H1 (cell line): ENCODE data around the gene OMA1. TPM values are rescaled to one million over a fixed set of nuclear protein-coding genes. Genes with fewer than 3 reads are reported as not detected.

Source experiments
- CTCF ChIA-PET: fragments of 300-600 bp; sonication (Branson Sonifier 250); formaldehyde crosslinking; loops from one replicate; lab custom pipeline; 2021; ENCODE audit not compliant: partially characterized antibody; lab: Charles Lee
- POLR2A ChIA-PET: fragments of 300-600 bp; sonication (Branson Sonifier 250); formaldehyde crosslinking; loops from one replicate; lab custom pipeline; 2021; ENCODE audit warnings: inconsistent platforms; ENCODE audit not compliant: partially characterized antibody; lab: Charles Lee
- DNase-seq, 2 experiments: peaks; one replicate each; pipeline versions ENCODE4 v3.0.0 to v3.0.0-alpha.2; 2010 to 2022; ENCODE audit warnings: low spot score in 2 of 2, low read depth in 1 of 2, mixed read lengths in 1 of 2
- FAIRE-seq: peaks from 2 replicates; lab custom pipeline; 2011; peaks lifted over from hg19 to GRCh38; lab: Jason Lieb, UNC
- H2AFZ ChIP-seq: 2 replicates; pipeline ENCODE4 v1.8.1; 2012; ENCODE audit warnings: low read length, inconsistent platforms
- H2AK5ac ChIP-seq: 2 replicates; pipeline ENCODE4 v1.6.1; 2013; ENCODE audit warnings: low read depth, low read length
- H2BK120ac ChIP-seq: replicated peaks from 2 replicates; pipeline ENCODE3; 2013; ENCODE audit warnings: low read depth, low read length, inconsistent platforms
- H2BK12ac ChIP-seq: 2 replicates; pipeline ENCODE4 v1.6.1; 2013; ENCODE audit warnings: low read depth, low read length
- H2BK15ac ChIP-seq: 2 replicates; pipeline ENCODE4 v1.6.1; 2013; ENCODE audit warnings: low read length
- H2BK20ac ChIP-seq: 2 replicates; pipeline ENCODE4 v1.6.1; 2013; ENCODE audit warnings: low read length
- H2BK5ac ChIP-seq: 2 replicates; pipeline ENCODE4 v1.6.1; 2013; ENCODE audit warnings: low read depth, low read length
- H3K14ac ChIP-seq: 2 replicates; pipeline ENCODE4 v1.6.1; 2013; ENCODE audit warnings: inconsistent platforms; ENCODE audit not compliant: insufficient read length
- H3K18ac ChIP-seq: 2 replicates; pipeline ENCODE4 v1.6.1; 2013; ENCODE audit warnings: low read length; ENCODE audit errors: extremely low read depth
- H3K23ac ChIP-seq: 2 replicates; pipeline ENCODE4 v1.6.1; 2013; ENCODE audit warnings: inconsistent platforms; ENCODE audit not compliant: insufficient read length
- H3K23me2 ChIP-seq: 2 replicates; pipeline ENCODE4 v1.6.1; 2013; ENCODE audit warnings: low read depth, low read length
- H3K27ac ChIP-seq: 2 replicates; pipeline ENCODE4 v1.6.1; 2011; ENCODE audit warnings: low read depth, low read length, inconsistent platforms
- H3K27me3 ChIP-seq, 4 experiments: replicated peaks in 1 of 4; 1 replicate in 1 of 4; 2 replicates in 3 of 4; pipeline versions ENCODE4 v1.6.1 to v1.8.1; 2011 to 2013; ENCODE audit warnings: low read length in 3 of 4, mild to moderate bottlenecking in 3 of 4, inconsistent platforms in 2 of 4, mixed read lengths in 2 of 4, moderate library complexity in 1 of 4; ENCODE audit not compliant: control insufficient read depth in 3 of 4, insufficient read depth in 3 of 4; ENCODE audit errors: extremely low read depth in 1 of 4
- H3K36me3 ChIP-seq, 4 experiments: 2 replicates each; pipeline versions ENCODE4 v1.6.1 to v1.8.1; 2011 to 2013; ENCODE audit warnings: mild to moderate bottlenecking in 4 of 4, low read length in 3 of 4, moderate library complexity in 2 of 4, control low read depth in 1 of 4, inconsistent platforms in 1 of 4; ENCODE audit not compliant: insufficient read depth in 4 of 4, control insufficient read depth in 2 of 4
- H3K4ac ChIP-seq: replicated peaks from 2 replicates; pipeline ENCODE3; 2013; ENCODE audit warnings: low read length, low read depth, mixed read lengths, inconsistent platforms; ENCODE audit not compliant: insufficient read length
- H3K4me1 ChIP-seq, 4 experiments: replicated peaks in 1 of 4; 1 replicate in 1 of 4; 2 replicates in 3 of 4; pipeline versions ENCODE4 v1.6.1 to v1.8.1; 2011 to 2013; ENCODE audit warnings: low read length in 3 of 4, inconsistent platforms in 2 of 4, mixed read lengths in 1 of 4; ENCODE audit not compliant: insufficient read depth in 4 of 4, control insufficient read depth in 3 of 4
- H3K4me2 ChIP-seq, 2 experiments: 2 replicates each; pipeline versions ENCODE4 v1.6.1 to v1.8.1; 2011 to 2013; ENCODE audit warnings: low read depth in 2 of 2, low read length in 2 of 2, control low read depth in 1 of 2, inconsistent platforms in 1 of 2, mild to moderate bottlenecking in 1 of 2; ENCODE audit not compliant: insufficient read depth in 1 of 2
- H3K4me3 ChIP-seq, 4 experiments: fragments of 200-600, 300-600 bp in 1 of 4; sonication (generic), shearing (Covaris generic), sonication (Bioruptor Twin) in 1 of 4; 2 replicates each; pipeline versions ENCODE4 v1.5.1 to v1.8.1; 2011 to 2016; ENCODE audit warnings: low read length in 4 of 4, low read depth in 3 of 4, control low read depth in 2 of 4, inconsistent platforms in 2 of 4, mild to moderate bottlenecking in 2 of 4, mixed read lengths in 1 of 4, moderate library complexity in 1 of 4; ENCODE audit not compliant: insufficient read depth in 2 of 4; ENCODE audit errors: extremely low read depth in 1 of 4
- H3K56ac ChIP-seq: replicated peaks from 2 replicates; pipeline ENCODE3; 2013; ENCODE audit warnings: low read depth, mild to moderate bottlenecking, mixed read lengths, low read length, inconsistent platforms; ENCODE audit not compliant: insufficient read length
- H3K79me1 ChIP-seq: 2 replicates; pipeline ENCODE4 v1.6.1; 2013; ENCODE audit warnings: low read depth, low read length, control low read depth
- H3K79me2 ChIP-seq, 2 experiments: 2 replicates each; pipeline versions ENCODE4 v1.6.1 to v1.8.1; 2012 to 2013; ENCODE audit warnings: low read length in 2 of 2, mild to moderate bottlenecking in 2 of 2, inconsistent platforms in 1 of 2; ENCODE audit not compliant: insufficient read depth in 2 of 2, control insufficient read depth in 1 of 2
- H3K9ac ChIP-seq, 4 experiments: replicated peaks in 1 of 4; 1 replicate in 1 of 4; 2 replicates in 3 of 4; pipeline versions ENCODE4 v1.6.1 to v1.8.1; 2011 to 2013; ENCODE audit warnings: low read depth in 3 of 4, low read length in 3 of 4, control low read depth in 2 of 4, mild to moderate bottlenecking in 2 of 4, moderate library complexity in 2 of 4, inconsistent platforms in 1 of 4; ENCODE audit errors: extremely low read depth in 1 of 4
- H3K9me3 ChIP-seq, 2 experiments: 2 replicates each; pipeline versions ENCODE4 v1.6.1 to v1.8.1; 2012 to 2013; ENCODE audit warnings: mild to moderate bottlenecking in 2 of 2, moderate library complexity in 2 of 2, control low read depth in 1 of 2, inconsistent platforms in 1 of 2, low read depth in 1 of 2, low read length in 1 of 2, mixed read lengths in 1 of 2; ENCODE audit not compliant: insufficient read depth in 2 of 2
- H4K20me1 ChIP-seq, 2 experiments: replicated peaks in 1 of 2; 2 replicates each; pipeline versions ENCODE3 to v1.8.1; 2011 to 2013; ENCODE audit warnings: inconsistent platforms in 2 of 2, low read length in 2 of 2, mild to moderate bottlenecking in 1 of 2; ENCODE audit not compliant: insufficient read depth in 2 of 2, control insufficient read depth in 1 of 2
- H4K5ac ChIP-seq: 2 replicates; pipeline ENCODE4 v1.6.1; 2013; ENCODE audit warnings: low read length, low read depth, mixed read lengths, inconsistent platforms; ENCODE audit not compliant: insufficient read length
- H4K8ac ChIP-seq: 2 replicates; pipeline ENCODE4 v1.8.0; 2013; ENCODE audit warnings: mild to moderate bottlenecking, moderate library complexity, low read length, inconsistent platforms; ENCODE audit not compliant: insufficient read depth; ENCODE audit errors: extremely low read depth
- H4K91ac ChIP-seq: replicated peaks from 2 replicates; pipeline ENCODE3; 2013; ENCODE audit warnings: low read length, mixed read lengths, inconsistent platforms; ENCODE audit not compliant: insufficient read length
- CTBP2 ChIP-seq: IDR thresholded peaks from 2 replicates; pipeline ENCODE4 v1.7.0; 2011; ENCODE audit warnings: borderline replicate concordance, mild to moderate bottlenecking, moderate library complexity, mixed read lengths, low read length; ENCODE audit not compliant: insufficient read depth, insufficient read length
- HDAC2 ChIP-seq, 2 experiments: fragments of 300-600 bp in 1 of 2; sonication (generic) in 1 of 2; IDR thresholded peaks; 2 replicates each; pipeline ENCODE4 v1.6.1; 2011 to 2012; ENCODE audit warnings: low read depth in 2 of 2, low read length in 2 of 2, mild to moderate bottlenecking in 2 of 2, moderate library complexity in 2 of 2, borderline replicate concordance in 1 of 2, inconsistent platforms in 1 of 2
- KDM5A ChIP-seq: fragments of 200-600 bp; IDR thresholded peaks from 2 replicates; pipeline ENCODE4 v1.7.1; 2012; ENCODE audit warnings: mild to moderate bottlenecking, low read length, inconsistent platforms, mixed read lengths
- TBP ChIP-seq: IDR thresholded peaks from 2 replicates; pipeline ENCODE4 v1.6.1; 2011; ENCODE audit warnings: low read depth, low read length, improper control_type of control experiment
- WGBS, 2 experiments: shearing (Covaris generic) in 1 of 2; methylation state at CpG; one replicate each; pipeline versions ENCODE4 v1.1.6 to v1.1.7; 2013 to 2015; ENCODE audit warnings: low lambda C conversion rate in 2 of 2, mixed read lengths in 2 of 2, inconsistent platforms in 1 of 2, low coverage in 1 of 2, missing lambda C conversion rate in 1 of 2; ENCODE audit not compliant: insufficient replicate concordance in 2 of 2, insufficient coverage in 1 of 2, insufficient read length in 1 of 2; ENCODE audit errors: extremely low coverage in 1 of 2, missing lambda C conversion rate in 1 of 2; 5-methylcytosine and 5-hydroxymethylcytosine counted together
- polyA plus RNA-seq, 7 experiments: library from polyadenylated mRNA; depleted of rRNA in 3 of 7; stranded (reverse) in 5 of 7; unstranded in 2 of 7; fragments of >200 nt in 5 of 7; fragments of 200-250 nt in 2 of 7; gene quantifications; 1 replicate in 5 of 7; 2 replicates in 1 of 7; 4 replicates in 1 of 7; pipeline versions ENCODE4 v1.2.1 to v1.2.3, GENCODE V29; 2011 to 2013; ENCODE audit warnings: missing spikeins in 2 of 7, mixed read lengths in 2 of 7
- total RNA-seq: library from RNA; stranded (reverse); fragmentation: NEBNext Ultra II Directional; extraction: Animal tissue kit (Norgen Biotek cat#: 25700); gene quantifications from 2 replicates; pipeline ENCODE4 v1.2.1, GENCODE V29; 2021

OMA1 gene
- total and polyA plus RNA-seq, 2 of the 8 experiments (the other 6 are each of a cell fraction or from before 2014, with no cell fraction given): 7.7 to 11.7 TPM

GRCh38 chr1:58441699-58442098 lies 104.8 kb downstream of the OMA1 start:
- H3K27ac ChIP-seq: no peak overlapping the region

More at GRCh38 chr1:58441699-58442098, 104.8 kb downstream of the OMA1 start:
- Histone ChIP-seq H4K8ac (no peak overlapping the region), H3K36me3 (no peaks in the 10 kb centered on the region), H2BK120ac (no peak overlapping the region), H3K18ac (no peak overlapping the region), H3K4ac (no peak overlapping the region), H3K56ac (no peak overlapping the region), H2BK5ac (no peak overlapping the region), H2AFZ (no peak overlapping the region), H4K5ac (no peak overlapping the region), H3K23ac (no peak overlapping the region), H4K91ac (no peak overlapping the region), H3K27me3 (no peaks in the 10 kb centered on the region), H3K4me3 (no peak overlapping the region), H3K9ac (no peak overlapping the region), H2BK15ac (no peak overlapping the region), H2BK12ac (no peak overlapping the region), H2AK5ac (no peak overlapping the region), H3K14ac (no peak overlapping the region), H3K4me2 (no peak overlapping the region), H2BK20ac (no peak overlapping the region), H4K20me1 (no peaks in the 10 kb centered on the region), H3K23me2 (no peaks in the 10 kb centered on the region), H3K79me2 (no peaks in the 10 kb centered on the region), H3K4me1 (0 out of 7 replicates have a peak, but pooled peaks cover 0 to 3% (median 0%) of the 10 kb centered on the region in 4 experiments), H3K79me1 (no peaks in the 10 kb centered on the region), H3K9me3 (no peaks in the 10 kb centered on the region)
- ChIA-PET POLR2A (no interaction called here), CTCF (no interaction called here)
- TF ChIP-seq HDAC2 (IDR thresholded peaks at IDR 0.05; ENCODE audit: borderline replicate concordance in 1 of 2, low read depth in 2 of 2, low read length in 2 of 2) (no peak), CTBP2 (no peak), TBP (no peak), KDM5A (no peak)
- DNase-seq (no peak), FAIRE-seq (no peak)
- 93% methylated on average over 10 of the region's 10 CpGs; no CpG with 5 or more reads in 1 of the 2 experiments for WGBS, 2 experiments
